PC-9 (cell line): Measurements from ENCODE around the gene MYL7. TPM values are rescaled to one million over a fixed set of nuclear protein-coding genes. Genes with fewer than 3 reads are reported as not detected.

ENCODE experiments used
- BruUV-seq: library from RNA; stranded (reverse); fragments of 400-500 nt; replicated peaks from 2 replicates; lab custom pipeline; 2021; lab: Mats Ljungman, UMichigan
- CTCF ChIA-PET: fragments of 300-600 bp; sonication (Branson Sonifier 250); formaldehyde crosslinking; loops from one replicate; lab custom pipeline; 2022; ENCODE audit warnings: antibody characterized with exemption; lab: Charles Lee
- POLR2A ChIA-PET: fragments of 300-600 bp; sonication (Branson Sonifier 250); formaldehyde crosslinking; loops from one replicate; lab custom pipeline; 2022; ENCODE audit warnings: antibody characterized with exemption; ENCODE audit not compliant: unreplicated experiment; lab: Charles Lee
- DNase-seq, 2 experiments: peaks; one replicate each; pipeline versions ENCODE4 v3.0.0 to v3.0.0-alpha.2; 2015 to 2022; ENCODE audit warnings: mixed read lengths in 1 of 2
- H2AFZ ChIP-seq: fragments of 200-600 bp; sonication (generic); 2 replicates; pipeline ENCODE4 v1.8.1; 2017; ENCODE audit warnings: antibody characterized with exemption
- H3F3A ChIP-seq: fragments of 200-600 bp; sonication (generic); 2 replicates; pipeline ENCODE4 v1.8.1; 2017; ENCODE audit warnings: antibody characterized with exemption, mild to moderate bottlenecking, low read depth; ENCODE audit not compliant: insufficient read depth
- H3K27ac ChIP-seq: fragments of 200-600 bp; sonication (generic); 2 replicates; pipeline ENCODE4 v1.6.1; 2016; ENCODE audit warnings: mixed run types
- H3K27me3 ChIP-seq: fragments of 200-600 bp; sonication (generic); 2 replicates; pipeline ENCODE4 v1.6.1; 2016; ENCODE audit warnings: low read depth, mixed run types; ENCODE audit not compliant: insufficient read depth
- H3K36me3 ChIP-seq: fragments of 200-600 bp; sonication (generic); 2 replicates; pipeline ENCODE4 v1.6.1; 2016; ENCODE audit warnings: low read depth, mixed run types
- H3K4me1 ChIP-seq: fragments of 200-600 bp; sonication (generic); replicated peaks from 2 replicates; pipeline ENCODE4 v1.6.1; 2016; ENCODE audit warnings: mixed run types; ENCODE audit not compliant: insufficient read depth
- H3K4me2 ChIP-seq: fragments of 200-600 bp; sonication (generic); 2 replicates; pipeline ENCODE4 v1.6.1; 2017; ENCODE audit warnings: mixed run types
- H3K4me3 ChIP-seq: fragments of 200-600 bp; sonication (generic); 2 replicates; pipeline ENCODE4 v1.6.1; 2016; ENCODE audit warnings: mixed run types
- H3K79me2 ChIP-seq: fragments of 200-600 bp; sonication (generic); 2 replicates; pipeline ENCODE4 v1.6.1; 2017; ENCODE audit warnings: low read depth, mixed run types
- H3K9me2 ChIP-seq: fragments of 200-600 bp; sonication (generic); 2 replicates; pipeline ENCODE4 v1.8.1; 2017; ENCODE audit warnings: mild to moderate bottlenecking; ENCODE audit not compliant: insufficient read depth
- H3K9me3 ChIP-seq: fragments of 200-600 bp; sonication (generic); 2 replicates; pipeline ENCODE4 v1.8.1; 2016; ENCODE audit warnings: low read depth; ENCODE audit not compliant: insufficient read depth
- H4K20me1 ChIP-seq: fragments of 200-600 bp; sonication (generic); 2 replicates; pipeline ENCODE4 v1.8.1; 2017; ENCODE audit not compliant: insufficient read depth
- CTCF ChIP-seq: fragments of 200-600 bp; sonication (generic); conservative IDR thresholded peaks from 2 replicates; pipeline ENCODE4 v1.6.1; 2017; ENCODE audit warnings: mixed run types, antibody characterized with exemption, mild to moderate bottlenecking, moderate library complexity
- EZH2 ChIP-seq: fragments of 200-600 bp; sonication (generic); IDR thresholded peaks from 2 replicates; pipeline ENCODE4 v1.8.0; 2017; ENCODE audit warnings: antibody characterized with exemption, low read depth
- intact Hi-C: fragments of 100-400 bp; cut with micrococcal nuclease; formaldehyde crosslinking; loops from one replicate; pipeline ENCODE4 v1.10.0; 2022; ENCODE audit not compliant: unreplicated experiment
- total RNA-seq: library from RNA; stranded (reverse); gene quantifications from 2 replicates; pipeline ENCODE4 v1.2.3, GENCODE V29; 2021

The MYL7 gene
- total RNA-seq, 1 experiment from 2014 or later = not detected

DNA sequence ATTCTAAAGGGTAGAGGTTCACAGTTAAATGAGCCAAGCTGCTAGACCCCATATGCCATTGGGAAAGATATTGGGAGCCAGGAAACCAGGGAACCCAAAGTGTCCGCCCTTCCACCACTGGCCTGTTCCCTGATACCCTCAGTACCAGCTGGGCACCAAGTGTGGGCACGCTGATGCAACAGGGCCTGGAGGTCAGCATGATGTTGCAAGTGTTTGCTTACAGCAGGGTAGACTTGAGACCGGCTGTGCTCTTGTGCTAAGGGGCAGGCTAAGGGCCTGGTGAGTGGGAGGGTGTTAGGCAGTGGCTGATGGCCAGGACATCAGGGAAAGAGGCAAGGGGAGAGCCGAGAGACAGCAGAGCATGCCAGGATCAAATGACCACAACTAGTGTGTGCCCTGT lies 21.0 kb upstream of the MYL7 start:
- no peak overlapping the region for H3K4me3 ChIP-seq
- no peaks in the 10 kb centered on the region for H4K20me1 ChIP-seq
- H3F3A ChIP-seq = peaks cover 20% of the 10 kb centered on the region
- no peaks in the 10 kb centered on the region for H3K79me2 ChIP-seq
- no peaks in the 10 kb centered on the region for H3K27me3 ChIP-seq
- DNase-seq = no peak
- intact Hi-C loops = loop anchor here (5.0 kb wide), 1 partner anchor 40 kb away; the partner anchor contains the start of gene POLD2
- no peak overlapping the region for H2AFZ ChIP-seq
- peaks cover 25% of the 10 kb centered on the region for H3K4me1 ChIP-seq
- POLR2A ChIA-PET = interaction anchor here (0.5 kb wide), 1 partner anchor 202 kb away, joined by 7 read pairs; no protein-coding TSS in a partner anchor
- no peak for TF ChIP-seq EZH2
- no peak for TF ChIP-seq CTCF
- H3K9me3 ChIP-seq = no peaks in the 10 kb centered on the region
- no peak overlapping the region for H3K27ac ChIP-seq
- no peak overlapping the region for H3K4me2 ChIP-seq
- CTCF ChIA-PET = no interaction called here
- no peaks in the 10 kb centered on the region for H3K36me3 ChIP-seq
- no TSS peak for BruUV-seq
- no peaks in the 10 kb centered on the region for H3K9me2 ChIP-seq

DNA sequence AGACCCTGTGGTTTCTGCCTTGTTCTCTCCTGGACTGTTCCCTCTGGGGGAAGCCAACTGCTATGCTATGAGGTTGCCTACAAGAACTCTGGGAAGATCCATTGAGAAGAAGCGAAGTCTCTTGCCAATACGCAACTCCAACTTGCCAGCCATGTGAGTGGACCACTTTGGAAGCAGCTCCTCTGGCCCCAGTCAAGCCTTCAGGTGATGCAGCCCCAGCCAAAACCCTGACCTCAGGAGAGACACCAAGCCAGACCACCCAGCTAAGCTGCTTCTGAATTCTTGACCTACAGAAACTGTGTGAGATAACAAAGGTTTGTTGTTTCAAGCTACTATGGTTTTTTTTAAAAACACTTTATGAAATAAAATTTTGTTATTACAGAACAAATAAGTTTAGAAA lies 20.2 kb upstream of the MYL7 start:
- no TSS peak for BruUV-seq
- H3K4me2 ChIP-seq = no peak overlapping the region
- H4K20me1 ChIP-seq = no peaks in the 10 kb centered on the region
- H3K9me2 ChIP-seq = no peaks in the 10 kb centered on the region
- no peaks in the 10 kb centered on the region for H3K27me3 ChIP-seq
- no peaks in the 10 kb centered on the region for H3K9me3 ChIP-seq
- no peak overlapping the region for H3K4me3 ChIP-seq
- H3K79me2 ChIP-seq = no peaks in the 10 kb centered on the region
- ChIA-PET CTCF (no interaction called here), POLR2A (no interaction called here)
- H3K4me1 ChIP-seq = peaks cover 25% of the 10 kb centered on the region
- H3K36me3 ChIP-seq = no peaks in the 10 kb centered on the region
- no peak overlapping the region for H2AFZ ChIP-seq
- DNase-seq = no peak
- H3F3A ChIP-seq = peaks cover 20% of the 10 kb centered on the region
- TF ChIP-seq EZH2 (no peak), CTCF (no peak)
- intact Hi-C loops = loop anchor here (5.0 kb wide), 1 partner anchor 39 kb away; the partner anchor contains the start of gene POLD2
- H3K27ac ChIP-seq = no peak overlapping the region

DNA sequence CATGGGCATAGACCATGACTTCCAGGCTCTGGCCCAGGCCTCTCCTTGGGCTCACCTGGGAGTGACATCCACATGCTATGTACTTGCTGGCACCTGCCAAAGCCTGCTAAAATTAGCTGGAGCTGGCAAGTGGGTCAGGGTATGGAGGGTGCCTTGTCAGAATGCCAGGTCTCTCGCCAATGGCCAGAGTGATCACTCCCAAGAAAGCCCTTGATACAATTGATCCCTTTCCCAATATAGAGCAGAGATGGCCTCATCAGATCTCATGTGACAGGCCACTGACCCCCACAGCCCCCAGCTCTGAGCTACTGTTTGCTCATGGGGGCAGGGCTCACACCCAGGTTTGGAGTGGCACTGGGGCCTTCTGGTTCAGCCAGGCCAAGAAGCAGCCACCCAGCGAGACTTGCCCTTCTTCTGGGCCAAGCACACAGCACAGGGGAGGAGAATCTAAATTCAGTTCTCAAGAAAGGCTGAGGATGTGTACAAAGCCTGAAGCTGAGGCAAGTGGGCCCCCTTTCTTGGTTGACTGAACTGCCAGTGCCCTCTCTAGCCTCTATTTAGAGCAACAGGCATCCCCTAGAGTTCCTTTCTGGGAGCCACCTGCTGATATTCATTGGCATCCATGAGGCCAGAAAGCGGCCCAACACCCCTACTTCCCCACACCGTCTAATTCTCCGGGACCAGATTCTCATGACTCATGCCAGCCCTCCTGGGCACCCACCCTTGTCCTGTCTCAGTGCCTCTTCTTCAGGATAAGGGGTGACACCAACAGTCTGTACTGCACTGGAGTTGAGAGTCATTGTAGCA lies 18.9 kb upstream of the MYL7 start:
- Histone ChIP-seq H3K27me3 (no peaks in the 10 kb centered on the region), H3F3A (peaks cover 20% of the 10 kb centered on the region), H3K4me1 (peaks cover 25% of the 10 kb centered on the region), H3K4me3 (no peak overlapping the region), H4K20me1 (no peaks in the 10 kb centered on the region), H2AFZ (no peak overlapping the region), H3K4me2 (no peak overlapping the region), H3K36me3 (no peaks in the 10 kb centered on the region), H3K27ac (no peak overlapping the region), H3K9me2 (no peaks in the 10 kb centered on the region), H3K9me3 (no peaks in the 10 kb centered on the region), H3K79me2 (no peaks in the 10 kb centered on the region)
- intact Hi-C loops = loop anchor here (5.0 kb wide), 1 partner anchor 38 kb away; the partner anchor contains the start of gene POLD2
- TF ChIP-seq EZH2 = no peak
- no peak for TF ChIP-seq CTCF
- ChIA-PET CTCF (no interaction called here), POLR2A (no interaction called here)
- DNase-seq = no peak
- BruUV-seq = no TSS peak
